HepG2 (cell line): ENCODE measurements around the gene ACAN.

ENCODE experiments used
- EZH2 ChIP-seq: conservative IDR thresholded peaks from 2 replicates; pipeline ENCODE4 v1.6.1; 2012; ENCODE audit warnings: mild to moderate bottlenecking, low read depth, low read length, moderate library complexity
- MIXL1 ChIP-seq: IDR thresholded peaks from 2 replicates; pipeline ENCODE4 v1.6.1; 2016
- MYNN ChIP-seq: sonication (generic); formaldehyde crosslinking; IDR thresholded peaks from 2 replicates; pipeline ENCODE4 v1.4.0; 2020; ENCODE audit warnings: mild to moderate bottlenecking, low read depth, missing genetic modification reagents
- SETDB1 ChIP-seq: sonication (generic); formaldehyde crosslinking; IDR thresholded peaks from 2 replicates; pipeline ENCODE4 v1.5.1; 2020; ENCODE audit warnings: missing genetic modification reagents, mild to moderate bottlenecking, borderline replicate concordance
- STAG1 ChIP-seq: sonication (generic); formaldehyde crosslinking; IDR thresholded peaks from 2 replicates; pipeline ENCODE4 v1.4.0; 2020; ENCODE audit warnings: missing genetic modification reagents
- TP53 ChIP-seq: sonication (generic); formaldehyde crosslinking; conservative IDR thresholded peaks from 2 replicates; pipeline ENCODE4 v1.4.0; 2020; ENCODE audit warnings: missing genetic modification reagents
- ZMYM2 ChIP-seq: sonication (generic); formaldehyde crosslinking; IDR thresholded peaks from 2 replicates; pipeline ENCODE4 v1.8.0; 2022; ENCODE audit warnings: mild to moderate bottlenecking, missing genetic modification reagents
- ZNF724P ChIP-seq: sonication (generic); formaldehyde crosslinking; IDR thresholded peaks from 2 replicates; pipeline ENCODE4 v1.8.0; 2022; ENCODE audit warnings: missing genetic modification reagents, borderline replicate concordance
- TF ChIP-seq, protein P1 (sequence below): sonication (generic); formaldehyde crosslinking; conservative IDR thresholded peaks from 2 replicates; pipeline ENCODE4 v1.4.0; 2020; ENCODE audit warnings: missing genetic modification reagents
- TF ChIP-seq, protein P2 (sequence below): sonication (generic); formaldehyde crosslinking; IDR thresholded peaks from 2 replicates; pipeline ENCODE4 v1.4.0; 2020; ENCODE audit warnings: missing genetic modification reagents
- TF ChIP-seq, protein P3 (sequence below): sonication (generic); formaldehyde crosslinking; IDR thresholded peaks from 2 replicates; pipeline ENCODE4 v1.8.1; 2022; ENCODE audit warnings: mild to moderate bottlenecking, missing genetic modification reagents
- TF ChIP-seq, protein P4 (sequence below): sonication (generic); formaldehyde crosslinking; IDR thresholded peaks from 2 replicates; pipeline ENCODE4 v1.8.1; 2023; ENCODE audit warnings: mild to moderate bottlenecking, missing genetic modification reagents, borderline replicate concordance

DNA sequence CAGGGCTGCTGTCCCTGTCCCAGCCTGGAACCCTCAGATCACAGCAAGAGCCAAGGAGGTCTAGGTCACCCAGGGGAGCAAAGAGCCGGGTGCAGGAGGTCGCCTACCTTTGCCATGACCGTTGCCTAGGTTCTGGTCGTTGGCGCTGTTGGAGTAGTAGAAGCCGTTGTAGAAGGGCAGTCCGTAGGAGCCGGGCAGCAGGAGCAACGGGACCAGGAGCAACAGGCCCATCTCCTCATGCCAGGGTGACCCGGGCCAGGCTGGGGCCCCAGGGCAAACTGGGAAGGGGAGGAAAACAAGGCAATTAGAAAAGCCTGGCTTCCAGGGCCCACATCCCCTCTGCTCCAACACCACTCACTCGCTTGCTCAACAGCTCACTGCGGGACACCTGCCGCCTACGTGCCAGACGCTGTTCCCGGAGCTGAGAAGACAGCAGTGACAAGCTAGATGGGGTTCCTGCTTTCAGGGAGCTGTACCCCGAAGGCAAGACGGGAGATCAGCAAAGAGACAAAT, 83.9 kb downstream of the ACAN start:
- no peak for TF ChIP-seq STAG1
- TF ChIP-seq, protein P1, sequence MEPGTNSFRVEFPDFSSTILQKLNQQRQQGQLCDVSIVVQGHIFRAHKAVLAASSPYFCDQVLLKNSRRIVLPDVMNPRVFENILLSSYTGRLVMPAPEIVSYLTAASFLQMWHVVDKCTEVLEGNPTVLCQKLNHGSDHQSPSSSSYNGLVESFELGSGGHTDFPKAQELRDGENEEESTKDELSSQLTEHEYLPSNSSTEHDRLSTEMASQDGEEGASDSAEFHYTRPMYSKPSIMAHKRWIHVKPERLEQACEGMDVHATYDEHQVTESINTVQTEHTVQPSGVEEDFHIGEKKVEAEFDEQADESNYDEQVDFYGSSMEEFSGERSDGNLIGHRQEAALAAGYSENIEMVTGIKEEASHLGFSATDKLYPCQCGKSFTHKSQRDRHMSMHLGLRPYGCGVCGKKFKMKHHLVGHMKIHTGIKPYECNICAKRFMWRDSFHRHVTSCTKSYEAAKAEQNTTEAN (CRISPR knock-in tag): no peak
- TF ChIP-seq SETDB1 (CRISPR knock-in tag): no peak
- TF ChIP-seq, protein P2, sequence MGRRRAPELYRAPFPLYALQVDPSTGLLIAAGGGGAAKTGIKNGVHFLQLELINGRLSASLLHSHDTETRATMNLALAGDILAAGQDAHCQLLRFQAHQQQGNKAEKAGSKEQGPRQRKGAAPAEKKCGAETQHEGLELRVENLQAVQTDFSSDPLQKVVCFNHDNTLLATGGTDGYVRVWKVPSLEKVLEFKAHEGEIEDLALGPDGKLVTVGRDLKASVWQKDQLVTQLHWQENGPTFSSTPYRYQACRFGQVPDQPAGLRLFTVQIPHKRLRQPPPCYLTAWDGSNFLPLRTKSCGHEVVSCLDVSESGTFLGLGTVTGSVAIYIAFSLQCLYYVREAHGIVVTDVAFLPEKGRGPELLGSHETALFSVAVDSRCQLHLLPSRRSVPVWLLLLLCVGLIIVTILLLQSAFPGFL: no peak
- TF ChIP-seq MIXL1 (CRISPR knock-in tag): no peak
- TF ChIP-seq ZMYM2 (CRISPR knock-in tag): no peak
- TF ChIP-seq ZNF724P: no peak
- no peak for TF ChIP-seq EZH2
- TF ChIP-seq, protein P3, sequence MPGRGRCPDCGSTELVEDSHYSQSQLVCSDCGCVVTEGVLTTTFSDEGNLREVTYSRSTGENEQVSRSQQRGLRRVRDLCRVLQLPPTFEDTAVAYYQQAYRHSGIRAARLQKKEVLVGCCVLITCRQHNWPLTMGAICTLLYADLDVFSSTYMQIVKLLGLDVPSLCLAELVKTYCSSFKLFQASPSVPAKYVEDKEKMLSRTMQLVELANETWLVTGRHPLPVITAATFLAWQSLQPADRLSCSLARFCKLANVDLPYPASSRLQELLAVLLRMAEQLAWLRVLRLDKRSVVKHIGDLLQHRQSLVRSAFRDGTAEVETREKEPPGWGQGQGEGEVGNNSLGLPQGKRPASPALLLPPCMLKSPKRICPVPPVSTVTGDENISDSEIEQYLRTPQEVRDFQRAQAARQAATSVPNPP: no peak
- no peak for TF ChIP-seq MYNN (CRISPR knock-in tag)
- TF ChIP-seq, protein P4, sequence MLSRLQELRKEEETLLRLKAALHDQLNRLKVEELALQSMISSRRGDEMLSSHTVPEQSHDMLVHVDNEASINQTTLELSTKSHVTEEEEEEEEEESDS (CRISPR knock-in tag): no peak
- TF ChIP-seq TP53: no peak
